Bronchus fibroblast of lung (primary cell): ENCODE measurements around the gene AMFR. TPM values are rescaled to one million over a fixed set of nuclear protein-coding genes. Genes with fewer than 3 reads are reported as not detected.

Experiments
- total RNA-seq: library from RNA; depleted of rRNA; stranded (reverse); fragments of >200 nt; gene quantifications from 2 replicates; pipeline ENCODE4 v1.2.3, GENCODE V29; 2015

AMFR gene
- total RNA-seq, result 98.6 and 104 TPM in 2 replicates

GRCh38 chr16:56425439-56425832 is at the start of gene AMFR:
AMFR (minus strand) TSS chr16:56425545; CDS start chr16:56425327, 218 bp downstream.

GRCh38 chr16:56450986-56451752 is 25.8 kb upstream of the AMFR start, which contains the start of the genes NUDT21 and OGFOD1:
NUDT21 (minus strand) TSS chr16:56451332; CDS start chr16:56451202, 130 bp downstream.
OGFOD1 (plus strand) TSS chr16:56451554; CDS start chr16:56451613, 59 bp downstream.

Other genes starting within 250 kb of the AMFR start
- under 0.01 and 0.17 TPM in 2 replicates for gene GNAO1, start 234.1 kb downstream of the AMFR start, total RNA-seq
- gene NUDT21, start 25.8 kb upstream of the AMFR start, total RNA-seq, result 52.3 and 58.8 TPM in 2 replicates
- gene OGFOD1, start 26.0 kb upstream of the AMFR start, total RNA-seq, result 31.8 and 37.2 TPM in 2 replicates
- gene BBS2, start 94.5 kb upstream of the AMFR start, total RNA-seq, result 29.9 and 31.2 TPM in 2 replicates
- not detected in 2 replicates for gene MT4, start 139.5 kb upstream of the AMFR start, total RNA-seq
- gene MT3, start 164.0 kb upstream of the AMFR start, total RNA-seq, result not detected in 2 replicates
- gene MT2A, start 183.0 kb upstream of the AMFR start, total RNA-seq, result 613 and 722 TPM in 2 replicates
- 213 TPM in 2 replicates for gene MT1E, start 200.2 kb upstream of the AMFR start, total RNA-seq
- 2.8 and 3.0 TPM in 2 replicates for gene MT1M, start 207.1 kb upstream of the AMFR start, total RNA-seq
- gene MT1A, start 213.1 kb upstream of the AMFR start, total RNA-seq, result 23.9 and 27.7 TPM in 2 replicates
- not detected in 2 replicates for gene MT1B, start 226.3 kb upstream of the AMFR start, total RNA-seq
- 0.15 TPM in 1 of 2 replicates, not detected in the other for gene MT1F, start 232.4 kb upstream of the AMFR start, total RNA-seq
- 1.6 TPM in 1 of 2 replicates, not detected in the other for gene MT1G, start 242.5 kb upstream of the AMFR start, total RNA-seq
- not detected in 2 replicates for gene MT1H, start 244.3 kb upstream of the AMFR start, total RNA-seq